Naive B cell (primary cell): Measurements from ENCODE around the gene SUPT3H. TPM values are rescaled to one million over a fixed set of nuclear protein-coding genes. Genes with fewer than 3 reads are reported as not detected.

ENCODE experiments used
- ATAC-seq, 2 donors: fragments of 150-1000 bp; cut with Tn5 transposase; 2 replicates each; pipeline ENCODE4 v1.10.0; 2021; ENCODE audit warnings: low read depth in 2 of 2, mild to moderate bottlenecking in 2 of 2, moderate library complexity in 2 of 2
- DNase-seq: peaks from one replicate; pipeline ENCODE4 v3.0.0; 2022
- H3K27ac Mint-ChIP-seq, 6 donors: one replicate each; pipeline ENCODE4 v1.8.0; 2020 to 2022; ENCODE audit warnings: mild to moderate bottlenecking in 6 of 6, mixed read lengths in 6 of 6, moderate library complexity in 5 of 6, inconsistent platforms in 2 of 6
- H3K27me3 Mint-ChIP-seq, 3 donors: one replicate each; pipeline ENCODE4 v1.8.0; 2021 to 2022; ENCODE audit warnings: mixed read lengths in 3 of 3, mild to moderate bottlenecking in 1 of 3
- H3K36me3 Mint-ChIP-seq, 2 donors: one replicate each; pipeline ENCODE4 v1.8.0; 2020 to 2022; ENCODE audit warnings: mixed read lengths in 2 of 2, inconsistent platforms in 1 of 2, mild to moderate bottlenecking in 1 of 2
- H3K4me1 Mint-ChIP-seq, 3 donors: one replicate each; pipeline ENCODE4 v1.8.0; 2020 to 2022; ENCODE audit warnings: mixed read lengths in 3 of 3, inconsistent platforms in 1 of 3, mild to moderate bottlenecking in 1 of 3, moderate library complexity in 1 of 3
- H3K4me3 Mint-ChIP-seq, 8 donors: one replicate each; pipeline ENCODE4 v1.8.0; 2020 to 2022; ENCODE audit warnings: mild to moderate bottlenecking in 8 of 8, mixed read lengths in 8 of 8, moderate library complexity in 8 of 8, inconsistent platforms in 2 of 8
- H3K9me3 Mint-ChIP-seq, 7 donors: one replicate each; pipeline ENCODE4 v1.8.0; 2020 to 2022; ENCODE audit warnings: mixed read lengths in 7 of 7, mild to moderate bottlenecking in 5 of 7, inconsistent platforms in 2 of 7, moderate library complexity in 1 of 7
- polyA plus RNA-seq, 6 donors: library from polyadenylated mRNA; unstranded; fragments of 300-500 nt; fragmentation: Illumina TruSeq; gene quantifications; one replicate each; pipeline ENCODE4 v1.2.3, GENCODE V29; 2021; ENCODE audit warnings: low read depth in 6 of 6

Gene SUPT3H
- polyA plus RNA-seq, 6 donors from 2014 or later: 3.7 to 8.6 (median 6.7) TPM

DNA sequence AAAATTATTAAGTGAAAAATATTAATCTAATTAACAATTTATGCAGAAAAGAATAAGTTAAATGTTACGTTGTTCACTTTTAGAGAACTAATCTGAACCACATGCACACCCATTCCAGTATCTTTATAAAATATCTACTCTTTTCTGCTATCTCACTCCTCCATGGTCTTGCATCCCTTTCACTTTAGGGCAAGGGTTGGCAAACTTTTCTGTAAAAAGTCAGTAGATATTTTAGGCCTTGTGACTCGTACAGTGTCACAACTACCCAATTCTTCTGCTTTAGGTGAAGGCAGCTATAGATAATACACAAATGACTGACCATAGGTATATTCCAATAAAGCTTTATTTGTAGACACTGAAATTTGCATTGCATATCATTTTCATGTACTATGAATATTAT, 39.7 kb upstream of the SUPT3H start:
- Mint-ChIP-seq H3K4me1 (peaks cover 23 to 42% (median 29%) of the 10 kb centered on the region in 3 donors), H3K27me3 (peaks cover 49 to 61% (median 60%) of the 10 kb centered on the region in 3 donors), H3K9me3 (peaks cover 0 to 3% (median 0%) of the 10 kb centered on the region in 7 donors), H3K36me3 (peaks cover 0 to 7% of the 10 kb centered on the region in 2 donors), H3K27ac (no peak overlapping the region), H3K4me3 (no peak overlapping the region)
- ATAC-seq (no peak), DNase-seq (no peak)

- DNase-seq: no peak
- Mint-ChIP-seq H3K36me3 (peaks cover 0 to 4% of the 10 kb centered on the region in 2 donors), H3K4me3 (no peak overlapping the region), H3K4me1 (peaks cover 21 to 35% (median 26%) of the 10 kb centered on the region in 3 donors), H3K27me3 (peaks cover 49 to 53% (median 53%) of the 10 kb centered on the region in 3 donors), H3K9me3 (peaks cover 0 to 3% (median 0%) of the 10 kb centered on the region in 7 donors), H3K27ac (no peak overlapping the region)
- no peak for ATAC-seq
These were observed 39.0 kb upstream of the SUPT3H start for GRCh38 chr6:45416700-45417099.

DNA sequence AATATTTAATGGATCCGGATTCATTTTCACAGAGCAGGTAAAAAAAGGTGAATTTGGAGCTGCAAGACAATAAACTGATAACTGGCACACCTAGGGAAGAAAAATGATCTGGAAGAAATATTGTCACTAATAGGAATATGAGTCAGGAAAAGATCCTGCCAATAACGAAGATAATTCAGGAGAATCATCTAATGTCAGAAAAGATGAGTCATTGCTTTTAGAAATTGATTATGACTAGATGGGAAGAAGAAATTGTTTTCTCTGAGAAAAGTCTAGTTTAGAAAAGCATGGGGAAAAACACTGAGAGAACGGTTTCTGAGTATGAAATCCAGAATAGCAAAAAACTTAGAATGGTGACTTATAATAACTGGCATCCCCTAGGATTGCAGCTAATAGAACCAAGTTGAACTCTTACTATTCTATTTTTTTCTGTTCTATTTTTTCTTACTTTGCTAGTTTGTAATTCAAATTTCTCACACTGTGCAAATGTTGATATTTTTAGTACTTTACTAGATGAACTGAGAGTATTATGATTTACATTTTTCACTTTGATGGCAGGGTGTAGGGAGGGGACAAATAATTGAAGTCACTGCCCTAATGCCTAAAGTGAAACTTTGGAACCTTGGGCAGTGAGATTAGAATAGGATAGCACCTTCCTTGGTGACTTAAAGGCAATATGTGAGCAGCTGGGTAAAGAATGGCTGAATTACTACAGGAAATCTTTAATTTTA, 38.2 kb upstream of the SUPT3H start:
- no peak for ATAC-seq
- H3K4me1 Mint-ChIP-seq: peaks cover 16 to 27% (median 18%) of the 10 kb centered on the region in 3 donors
- peaks cover 0 to 3% (median 0%) of the 10 kb centered on the region in 7 donors for H3K9me3 Mint-ChIP-seq
- DNase-seq: no peak
- H3K4me3 Mint-ChIP-seq: no peak overlapping the region
- H3K36me3 Mint-ChIP-seq: no peaks in the 10 kb centered on the region
- no peak overlapping the region for H3K27ac Mint-ChIP-seq
- H3K27me3 Mint-ChIP-seq: peaks cover 41 to 47% (median 45%) of the 10 kb centered on the region in 3 donors

DNA sequence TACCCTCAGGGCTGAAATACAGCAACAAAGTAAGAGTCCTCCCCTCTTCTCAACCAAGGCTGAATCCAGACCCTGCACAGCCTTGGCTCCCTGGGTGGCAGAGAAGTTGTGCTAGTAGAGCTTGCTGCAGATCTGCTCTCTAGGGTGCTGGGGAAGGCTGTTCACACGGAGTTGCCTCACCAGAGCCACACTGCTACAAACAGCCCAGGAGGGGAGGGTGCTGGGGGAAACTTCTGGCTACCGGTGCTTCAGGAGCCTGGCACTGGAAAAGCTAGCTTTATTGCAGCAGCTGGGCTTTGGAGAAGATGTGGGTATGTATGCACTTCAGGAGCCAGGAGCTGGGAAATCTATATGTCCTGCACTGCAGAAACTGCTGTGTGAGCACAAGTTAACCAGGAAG, 37.6 kb upstream of the SUPT3H start:
- H3K9me3 Mint-ChIP-seq: peaks cover 0 to 3% (median 0%) of the 10 kb centered on the region in 7 donors
- H3K4me3 Mint-ChIP-seq: no peak overlapping the region
- H3K4me1 Mint-ChIP-seq: peaks cover 11 to 21% (median 12%) of the 10 kb centered on the region in 3 donors
- no peak for DNase-seq
- H3K27me3 Mint-ChIP-seq: peaks cover 35 to 41% (median 40%) of the 10 kb centered on the region in 3 donors
- H3K27ac Mint-ChIP-seq: no peak overlapping the region
- ATAC-seq: no peak
- no peaks in the 10 kb centered on the region for H3K36me3 Mint-ChIP-seq

DNA sequence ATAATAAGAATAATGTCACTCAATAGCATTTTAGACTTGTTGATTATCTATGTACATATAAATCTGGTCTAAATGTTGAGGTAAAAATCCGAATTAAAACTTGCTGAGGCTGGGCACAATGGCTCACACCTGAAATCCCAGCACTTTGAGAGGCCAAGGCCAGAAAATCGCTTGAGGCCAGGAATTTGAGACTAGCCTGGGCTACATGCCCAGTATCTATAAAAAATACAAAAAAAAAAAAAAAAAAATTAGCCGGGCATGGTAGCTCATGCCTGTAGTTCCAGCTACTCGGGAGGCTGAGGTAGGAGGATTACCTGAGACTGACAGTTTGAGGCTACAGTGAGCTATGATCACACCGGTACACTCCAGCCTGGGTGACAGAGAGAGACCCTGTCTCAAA, 34.2 kb upstream of the SUPT3H start:
- peaks cover 15 to 21% (median 20%) of the 10 kb centered on the region in 3 donors for H3K27me3 Mint-ChIP-seq
- H3K4me1 Mint-ChIP-seq: peaks cover 0 to 8% (median 0%) of the 10 kb centered on the region in 3 donors
- no peak for ATAC-seq
- no peak for DNase-seq
- H3K27ac Mint-ChIP-seq: no peak overlapping the region
- no peaks in the 10 kb centered on the region for H3K36me3 Mint-ChIP-seq
- H3K4me3 Mint-ChIP-seq: no peak overlapping the region
- no peaks in the 10 kb centered on the region for H3K9me3 Mint-ChIP-seq

GRCh38 chr6:45400021-45400420, 22.3 kb upstream of the SUPT3H start:
- Mint-ChIP-seq H3K27me3 (peaks cover 14 to 40% (median 18%) of the 10 kb centered on the region in 3 donors), H3K9me3 (peaks cover 0 to 2% (median 0%) of the 10 kb centered on the region in 7 donors)
- DNase-seq: no peak

DNA sequence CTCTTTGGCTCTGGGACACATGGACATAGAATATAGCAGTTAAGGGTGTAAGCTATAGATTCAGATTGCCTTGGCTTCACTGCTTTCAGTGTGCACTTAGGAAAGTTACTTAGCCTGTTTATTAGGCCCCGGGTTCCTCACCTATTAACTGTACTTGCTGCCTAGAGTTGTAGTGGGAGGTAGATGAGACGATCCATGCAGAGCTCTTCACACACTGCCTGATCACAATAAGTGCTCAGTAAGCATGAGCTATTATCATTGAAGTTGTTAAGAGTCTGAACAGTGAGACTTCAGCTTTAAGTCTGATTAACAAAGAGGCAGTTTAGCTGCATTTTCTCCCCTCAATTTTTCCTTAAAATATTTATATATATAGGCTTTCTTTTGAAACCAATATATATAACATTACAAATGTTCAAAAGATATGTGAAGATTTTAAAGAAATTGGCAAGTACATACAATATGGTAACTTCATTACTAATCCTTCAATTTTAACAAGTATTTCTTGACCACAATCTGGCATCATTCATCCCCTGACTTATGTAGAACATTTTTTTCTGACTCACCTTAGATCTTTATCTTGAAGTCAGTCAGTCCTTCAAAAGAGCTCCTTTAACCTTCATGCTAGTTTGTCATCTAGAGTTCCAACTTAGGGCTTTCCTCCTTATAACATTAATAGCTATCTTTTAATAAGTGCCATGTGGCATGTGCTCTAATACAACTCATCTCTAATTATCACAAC, 20.5 kb upstream of the SUPT3H start:
- Mint-ChIP-seq H3K4me1 (no peaks in the 10 kb centered on the region), H3K36me3 (peaks cover 0 to under 1% of the 10 kb centered on the region in 2 donors), H3K4me3 (no peak overlapping the region), H3K27me3 (peaks cover 11 to 31% (median 13%) of the 10 kb centered on the region in 3 donors), H3K9me3 (peaks cover 0 to 15% (median 4%) of the 10 kb centered on the region in 7 donors), H3K27ac (no peak overlapping the region)
- ATAC-seq: no peak
- DNase-seq: no peak

More at GRCh38 chr6:45400021-45400420, 22.3 kb upstream of the SUPT3H start:
- H3K4me1 Mint-ChIP-seq: no peaks in the 10 kb centered on the region
- H3K36me3 Mint-ChIP-seq: peaks cover 0 to 7% of the 10 kb centered on the region in 2 donors
- H3K27ac Mint-ChIP-seq: no peak overlapping the region
- no peak overlapping the region for H3K4me3 Mint-ChIP-seq
- ATAC-seq: no peak

DNA sequence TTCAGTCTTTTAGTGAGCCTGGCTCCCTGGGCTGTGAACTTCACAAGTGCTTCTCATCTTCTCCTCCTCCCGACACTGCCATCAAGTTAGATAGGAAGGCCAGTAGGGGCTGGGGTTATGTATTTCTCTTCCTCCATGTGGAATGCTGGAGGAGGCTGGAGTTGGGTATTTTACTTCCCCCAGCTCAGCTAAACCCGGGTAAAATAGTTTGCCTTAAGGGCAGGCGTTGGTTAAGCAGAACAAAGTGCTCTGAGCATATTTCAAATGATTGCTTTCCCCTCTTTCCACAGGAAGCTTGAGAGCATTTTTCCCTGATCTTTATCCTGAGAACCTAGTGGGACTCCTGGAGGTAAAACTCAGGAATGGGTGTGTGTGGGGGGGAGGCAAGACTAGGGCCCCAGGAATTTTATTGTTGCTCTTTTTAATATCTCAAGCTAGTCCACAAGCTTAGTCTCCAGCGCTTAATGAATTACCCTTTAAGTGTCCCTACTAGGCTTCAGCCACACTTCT, 16.9 kb upstream of the SUPT3H start:
- Mint-ChIP-seq H3K4me1 (no peaks in the 10 kb centered on the region), H3K36me3 (peaks cover 4 to 7% of the 10 kb centered on the region in 2 donors), H3K27me3 (peaks cover 0 to 13% (median 7%) of the 10 kb centered on the region in 3 donors), H3K9me3 (peaks cover 4 to 31% (median 11%) of the 10 kb centered on the region in 7 donors), H3K27ac (no peak overlapping the region), H3K4me3 (peak overlapping the region in 1 of 8 donors; percentile 35)
- DNase-seq (no peak), ATAC-seq (no peak)

DNA sequence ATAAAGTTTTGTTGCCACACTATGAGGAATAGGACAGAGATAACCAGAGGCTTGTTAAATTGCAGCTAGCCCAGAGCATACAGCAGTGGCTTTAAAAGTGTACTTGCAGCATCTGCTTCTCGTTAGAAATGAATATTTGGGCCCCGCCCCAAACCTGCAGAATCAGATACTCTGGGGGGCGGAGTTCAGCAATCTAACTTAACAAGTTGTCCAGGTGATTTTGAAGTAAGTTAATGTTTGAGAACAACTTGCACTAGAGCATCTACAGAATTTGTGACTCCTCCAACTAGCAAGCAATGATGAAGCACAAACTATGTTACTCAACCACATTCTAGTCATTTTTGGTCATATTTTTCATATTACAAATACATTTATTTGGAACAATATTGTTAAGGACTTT, 10.6 kb upstream of the SUPT3H start:
- Mint-ChIP-seq H3K4me1 (no peaks in the 10 kb centered on the region), H3K4me3 (no peak overlapping the region), H3K9me3 (peaks cover 4 to 17% (median 6%) of the 10 kb centered on the region in 7 donors), H3K27ac (no peak overlapping the region), H3K27me3 (peaks cover 5 to 27% (median 13%) of the 10 kb centered on the region in 3 donors), H3K36me3 (peaks cover 4 to 7% of the 10 kb centered on the region in 2 donors)
- ATAC-seq (no peak), DNase-seq (no peak)

DNA sequence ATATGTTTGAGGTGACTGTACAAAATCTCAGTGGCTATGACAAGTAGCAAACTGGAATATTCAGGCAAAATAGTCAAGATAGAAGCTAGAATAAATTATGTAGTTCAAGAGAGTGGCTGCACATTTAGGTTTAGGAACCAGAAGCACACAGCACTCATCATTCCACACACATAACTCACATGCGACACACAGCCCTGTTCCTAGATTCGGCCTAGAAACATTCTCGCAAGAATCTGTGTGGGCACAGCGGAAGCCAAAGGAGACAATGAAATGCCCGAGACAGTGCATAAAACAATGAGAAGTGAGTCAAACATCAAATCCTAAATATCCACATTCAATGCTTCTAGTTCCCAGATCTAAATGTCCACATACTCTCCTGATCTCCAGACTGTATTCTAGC, 9.5 kb upstream of the SUPT3H start:
- Mint-ChIP-seq H3K36me3 (no peaks in the 10 kb centered on the region), H3K27ac (peak overlapping the region in 2 of 6 donors; percentile 30 to 39), H3K27me3 (peaks cover 5 to 27% (median 7%) of the 10 kb centered on the region in 3 donors), H3K9me3 (peaks cover 0 to 7% (median 2%) of the 10 kb centered on the region in 7 donors), H3K4me1 (no peaks in the 10 kb centered on the region), H3K4me3 (no peak overlapping the region)
- DNase-seq (no peak), ATAC-seq (no peak)

DNA sequence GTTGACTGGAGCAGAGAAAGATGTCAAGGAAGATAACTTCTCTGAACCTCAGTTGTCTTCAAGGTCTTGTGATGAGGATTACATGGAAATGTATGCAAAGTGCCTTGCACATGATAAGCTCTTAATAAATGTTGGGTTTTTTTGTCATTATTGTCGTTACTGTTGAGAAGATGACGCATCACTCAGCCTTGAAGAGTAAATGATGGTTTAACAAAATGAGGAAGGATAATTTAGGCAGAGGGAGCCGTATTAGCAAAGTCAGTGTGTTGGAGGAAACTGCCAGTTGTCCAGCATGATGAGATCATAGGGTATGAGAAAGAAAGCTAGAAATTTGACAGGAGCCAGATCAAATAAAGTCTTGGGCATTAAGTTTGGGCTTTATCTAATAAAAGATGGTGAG, 8.8 kb upstream of the SUPT3H start:
- ATAC-seq: no peak
- Mint-ChIP-seq H3K4me1 (no peaks in the 10 kb centered on the region), H3K4me3 (no peak overlapping the region), H3K27ac (no peak overlapping the region), H3K27me3 (peaks cover 5 to 26% (median 7%) of the 10 kb centered on the region in 3 donors), H3K36me3 (no peaks in the 10 kb centered on the region), H3K9me3 (peaks cover 0 to 4% (median under 1%) of the 10 kb centered on the region in 7 donors)
- no peak for DNase-seq

GRCh38 chr6:45382391-45382790, 4.7 kb upstream of the SUPT3H start:
- peaks cover 3 to 20% (median 15%) of the 10 kb centered on the region in 3 donors for H3K4me1 Mint-ChIP-seq
- H3K36me3 Mint-ChIP-seq: no peaks in the 10 kb centered on the region
- no peak overlapping the region for H3K4me3 Mint-ChIP-seq
- no peak overlapping the region for H3K27ac Mint-ChIP-seq
- ATAC-seq: no peak
- DNase-seq: no peak
- H3K9me3 Mint-ChIP-seq: peaks cover 0 to 3% (median 0%) of the 10 kb centered on the region in 7 donors
- H3K27me3 Mint-ChIP-seq: peaks cover 0 to 13% (median 5%) of the 10 kb centered on the region in 3 donors

GRCh38 chr6:45378334-45378926, 696 bp upstream of the SUPT3H start:
- H3K36me3 Mint-ChIP-seq: no peaks in the 10 kb centered on the region
- peaks cover 11 to 28% (median 20%) of the 10 kb centered on the region in 3 donors for H3K4me1 Mint-ChIP-seq
- DNase-seq: peak; percentile 2
- H3K27ac Mint-ChIP-seq: peak overlapping the region; percentile 96 to 99 (median 98)
- peak in 1 of 2 donors; percentile 6 for ATAC-seq
- peak overlapping the region; percentile 90 to 99 (median 97) for H3K4me3 Mint-ChIP-seq
- H3K27me3 Mint-ChIP-seq: no peaks in the 10 kb centered on the region
- peaks cover 0 to 3% (median 0%) of the 10 kb centered on the region in 7 donors for H3K9me3 Mint-ChIP-seq
